ENCODE results near the gene VEGFD. TPM values are rescaled to one million over a fixed set of nuclear protein-coding genes. Genes with fewer than 3 reads are reported as not detected.

VEGFD gene
- total and polyA plus RNA-seq, 9 of the 15 experiments (the other 6 are each of a cell fraction or from before 2014, with no cell fraction given): 0.03 TPM; not detected in 8

DNA sequence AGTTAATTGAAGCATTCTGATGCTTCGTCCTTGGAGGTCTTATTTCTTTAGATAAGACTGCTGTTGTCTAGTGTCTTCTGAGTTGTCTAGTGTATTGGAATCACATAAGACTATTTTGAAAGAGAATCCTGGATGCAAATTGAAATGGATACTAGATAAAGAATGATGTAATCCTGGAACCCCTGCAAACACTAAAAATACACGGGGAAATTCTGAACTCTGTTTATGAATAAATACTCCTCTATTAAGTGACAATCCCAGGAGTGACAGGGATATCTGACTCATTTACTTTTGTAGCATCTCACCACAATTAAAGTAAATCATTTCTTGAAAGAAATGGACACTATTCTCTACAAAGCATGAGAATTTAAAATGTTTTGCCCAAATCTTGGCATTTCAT is 69.7 kb downstream of the VEGFD start (continued):
- no peak for TF ChIP-seq RHOXF2B (CRISPR knock-in tag; conservative IDR thresholded peaks at IDR 0.05)
- TF ChIP-seq, protein P1, sequence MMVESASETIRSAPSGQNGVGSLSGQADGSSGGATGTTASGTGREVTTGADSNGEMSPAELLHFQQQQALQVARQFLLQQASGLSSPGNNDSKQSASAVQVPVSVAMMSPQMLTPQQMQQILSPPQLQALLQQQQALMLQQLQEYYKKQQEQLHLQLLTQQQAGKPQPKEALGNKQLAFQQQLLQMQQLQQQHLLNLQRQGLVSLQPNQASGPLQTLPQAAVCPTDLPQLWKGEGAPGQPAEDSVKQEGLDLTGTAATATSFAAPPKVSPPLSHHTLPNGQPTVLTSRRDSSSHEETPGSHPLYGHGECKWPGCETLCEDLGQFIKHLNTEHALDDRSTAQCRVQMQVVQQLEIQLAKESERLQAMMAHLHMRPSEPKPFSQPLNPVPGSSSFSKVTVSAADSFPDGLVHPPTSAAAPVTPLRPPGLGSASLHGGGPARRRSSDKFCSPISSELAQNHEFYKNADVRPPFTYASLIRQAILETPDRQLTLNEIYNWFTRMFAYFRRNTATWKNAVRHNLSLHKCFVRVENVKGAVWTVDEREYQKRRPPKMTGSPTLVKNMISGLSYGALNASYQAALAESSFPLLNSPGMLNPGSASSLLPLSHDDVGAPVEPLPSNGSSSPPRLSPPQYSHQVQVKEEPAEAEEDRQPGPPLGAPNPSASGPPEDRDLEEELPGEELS (CRISPR knock-in tag; IDR thresholded peaks at IDR 0.05; ENCODE audit: borderline replicate concordance): no peak

GRCh38 chrX:15311119-15311518 is 73.1 kb downstream of the VEGFD start:
- FAIRE-seq: no peak
- ChIA-PET CTCF (ENCODE audit: low intra/inter-chr PET ratio) (no interaction called here), POLR2A (interaction anchor here (0.7 to 1.4 kb wide), 2 partner anchors 8 to 373 kb away, joined by 3 to 6 read pairs; no protein-coding TSS in a partner anchor)
- intact Hi-C loops (cut with micrococcal nuclease): no loop called here
- H3K9ac ChIP-seq (ENCODE audit: insufficient read depth in 1 of 2, low read depth in 2 of 2, low read length in 2 of 2): no peak overlapping the region
- no TSS peak for BruUV-seq (replicated peaks)
- H3K27ac ChIP-seq (ENCODE audit: extremely low read depth, low read depth, low read length): no peak overlapping the region
- H3K4me1 ChIP-seq (replicated peaks in 1 of 2; ENCODE audit: control insufficient read depth in 2 of 2, insufficient read depth in 2 of 2, low read length in 2 of 2): no peaks in the 10 kb centered on the region
- H3K9me1 ChIP-seq (ENCODE audit: control insufficient read depth, insufficient read depth, low read length): no peaks in the 10 kb centered on the region
- TF ChIP-seq ZC3H11A (IDR thresholded peaks at IDR 0.05; ENCODE audit: low read depth, low read length): no peak
- no peak for TF ChIP-seq SMARCB1 (IDR thresholded peaks at IDR 0.05; ENCODE audit: insufficient read length, low read depth)
- TF ChIP-seq ZNF518B (CRISPR knock-in tag; IDR thresholded peaks at IDR 0.05): no peak
- no peak for TF ChIP-seq THRAP3 (IDR thresholded peaks at IDR 0.05; ENCODE audit: borderline replicate concordance)
- H3K27me3 ChIP-seq (ENCODE audit: control insufficient read depth in 2 of 2, insufficient read depth in 2 of 2, low read length in 2 of 2): peaks cover 0 to 4% of the 10 kb centered on the region in 2 experiments; a peak in 1 of 5 replicates
- WGBS (ENCODE audit: insufficient coverage, low coverage, missing lambda C conversion rate): 23% methylated on average over 3 of the region's 3 CpGs
- no peaks in the 10 kb centered on the region for H3K9me3 ChIP-seq (replicated peaks; ENCODE audit: control insufficient read depth, insufficient read depth, low read depth, low read length)
- H4K20me1 ChIP-seq (replicated peaks; ENCODE audit: control insufficient read depth, insufficient read depth, low read length): no peaks in the 10 kb centered on the region
- in situ Hi-C loops (cut with MboI): no loop called here
- no peaks in the 10 kb centered on the region for H3K79me2 ChIP-seq (ENCODE audit: control insufficient read depth, insufficient read depth, low read length)
- H3K4me3 ChIP-seq: no peak overlapping the region
- no peak overlapping the region for H3K4me2 ChIP-seq (ENCODE audit: insufficient read depth, low read length)
- DNase-seq (ENCODE audit: extremely low read depth in 1 of 4, low spot score in 3 of 4): no peak
- no peaks in the 10 kb centered on the region for H3K36me3 ChIP-seq (ENCODE audit: control insufficient read depth, insufficient read depth, low read length)
- no peak for ATAC-seq
- no peak overlapping the region for H2AFZ ChIP-seq (ENCODE audit: low read depth, low read length)
